Epidermal melanocyte (primary cell): ENCODE measurements around the gene CDH15.

Experiments used
- DNase-seq: peaks from one replicate; pipeline ENCODE4 v3.0.0; 2011; ENCODE audit warnings: low spot score; ENCODE audit not compliant: insufficient read length

CDH15 gene

GRCh38 chr16:89140981-89141883 lies 30.3 kb upstream of the CDH15 start:
- no peak for DNase-seq

GRCh38 chr16:89141884-89142267 lies 29.7 kb upstream of the CDH15 start:
- no peak for DNase-seq

GRCh38 chr16:89142474-89143195 lies 28.9 kb upstream of the CDH15 start:
- no peak for DNase-seq

- DNase-seq: no peak
Measured at GRCh38 chr16:89143201-89143741, 28.3 kb upstream of the CDH15 start.

GRCh38 chr16:89143911-89144675 lies 27.5 kb upstream of the CDH15 start:
- no peak for DNase-seq

GRCh38 chr16:89144681-89145080 lies 26.9 kb upstream of the CDH15 start:
- no peak for DNase-seq

- DNase-seq: no peak
Measured at GRCh38 chr16:89145406-89146161, 26.0 kb upstream of the CDH15 start.

- no peak for DNase-seq
Measured at GRCh38 chr16:89146211-89147005, 25.1 kb upstream of the CDH15 start.

GRCh38 chr16:89147085-89147817 lies 24.3 kb upstream of the CDH15 start:
- no peak for DNase-seq

GRCh38 chr16:89149386-89149785 lies 22.2 kb upstream of the CDH15 start:
- DNase-seq: no peak

- no peak for DNase-seq
Measured at GRCh38 chr16:89150090-89150835, 21.3 kb upstream of the CDH15 start.

GRCh38 chr16:89150981-89151380 lies 20.6 kb upstream of the CDH15 start:
- peak; percentile 94 for DNase-seq

- no peak for DNase-seq
Measured at GRCh38 chr16:89152831-89153700, 18.5 kb upstream of the CDH15 start.

GRCh38 chr16:89153848-89154271 lies 17.7 kb upstream of the CDH15 start:
- DNase-seq: no peak

GRCh38 chr16:89154390-89155183 lies 17.0 kb upstream of the CDH15 start:
- no peak for DNase-seq

GRCh38 chr16:89155184-89155679 lies 16.3 kb upstream of the CDH15 start:
- DNase-seq: peak; percentile 45
